HepG2 (cell line): ENCODE data around the gene GRIN3B. TPM values are rescaled to one million over a fixed set of nuclear protein-coding genes. Genes with fewer than 3 reads are reported as not detected.

Experiments used
- BCL6 ChIP-seq: IDR thresholded peaks from 2 replicates; pipeline ENCODE4 v1.6.1; 2016; ENCODE audit warnings: missing genetic modification reagents, missing compliant biosample characterization
- CAMTA2 ChIP-seq: sonication (generic); formaldehyde crosslinking; IDR thresholded peaks from 2 replicates; pipeline ENCODE4 v1.4.0; 2020; ENCODE audit warnings: mild to moderate bottlenecking, missing genetic modification reagents, borderline replicate concordance
- E2F1 ChIP-seq: sonication (generic); formaldehyde crosslinking; IDR thresholded peaks from 2 replicates; pipeline ENCODE4 v1.5.0; 2020; ENCODE audit warnings: missing genetic modification reagents
- FOXC1 ChIP-seq: sonication (generic); formaldehyde crosslinking; IDR thresholded peaks from 2 replicates; pipeline ENCODE4 v1.8.0; 2022; ENCODE audit warnings: mild to moderate bottlenecking, missing genetic modification reagents, borderline replicate concordance
- GATAD1 ChIP-seq: IDR thresholded peaks from 2 replicates; pipeline ENCODE4 v1.6.1; 2016; ENCODE audit warnings: missing genetic modification reagents, missing compliant biosample characterization
- GZF1 ChIP-seq: sonication (generic); formaldehyde crosslinking; IDR thresholded peaks from 2 replicates; pipeline ENCODE4 v1.5.1; 2020; ENCODE audit warnings: mild to moderate bottlenecking, missing genetic modification reagents
- HMGA1 ChIP-seq: sonication (generic); formaldehyde crosslinking; conservative IDR thresholded peaks from 2 replicates; pipeline ENCODE4 v1.4.0; 2020; ENCODE audit warnings: missing genetic modification reagents
- KDM4B ChIP-seq: sonication (generic); formaldehyde crosslinking; IDR thresholded peaks from 2 replicates; pipeline ENCODE4 v1.4.0; 2020; ENCODE audit warnings: missing genetic modification reagents
- KLF16 ChIP-seq, 2 experiments: sonication (generic) in 1 of 2; formaldehyde crosslinking in 1 of 2; IDR thresholded peaks; 2 replicates each; pipeline versions ENCODE4 v1.6.1 to v1.8.0; 2016 to 2023; ENCODE audit warnings: missing genetic modification reagents in 2 of 2, missing compliant biosample characterization in 1 of 2
- NFYC ChIP-seq: IDR thresholded peaks from 2 replicates; pipeline ENCODE4 v1.6.1; 2016; ENCODE audit warnings: missing genetic modification reagents, missing compliant biosample characterization
- SIN3A ChIP-seq: IDR thresholded peaks from 2 replicates; pipeline ENCODE4 v1.6.1; 2011; ENCODE audit warnings: low read depth, mild to moderate bottlenecking, control low read depth, low read length, borderline replicate concordance
- SRF ChIP-seq: IDR thresholded peaks from 2 replicates; pipeline ENCODE4 v1.6.1; 2011; ENCODE audit warnings: mild to moderate bottlenecking, low read depth, low read length, moderate library complexity
- THRA ChIP-seq: sonication (generic); formaldehyde crosslinking; IDR thresholded peaks from 2 replicates; pipeline ENCODE4 v1.4.0; 2020; ENCODE audit warnings: missing genetic modification reagents, borderline replicate concordance
- ZHX1 ChIP-seq: sonication (generic); formaldehyde crosslinking; IDR thresholded peaks from 2 replicates; pipeline ENCODE4 v1.8.1; 2022; ENCODE audit warnings: low read depth, mild to moderate bottlenecking, missing genetic modification reagents
- ZNF274 ChIP-seq: sonication (generic); formaldehyde crosslinking; IDR thresholded peaks from 2 replicates; pipeline ENCODE4 v1.5.1; 2020; ENCODE audit warnings: mild to moderate bottlenecking, missing genetic modification reagents
- ZNF329 ChIP-seq: sonication (generic); formaldehyde crosslinking; IDR thresholded peaks from 2 replicates; pipeline ENCODE4 v1.9.0; 2021; ENCODE audit warnings: low read depth, mild to moderate bottlenecking, missing genetic modification reagents
- ZNF367 ChIP-seq: sonication (generic); formaldehyde crosslinking; IDR thresholded peaks from 2 replicates; pipeline ENCODE4 v1.4.0; 2020; ENCODE audit warnings: missing genetic modification reagents, borderline replicate concordance
- ZNF703 ChIP-seq: sonication (generic); formaldehyde crosslinking; IDR thresholded peaks from 2 replicates; pipeline ENCODE4 v1.5.1; 2020; ENCODE audit warnings: missing genetic modification reagents, mild to moderate bottlenecking, moderate library complexity, borderline replicate concordance
- polyA plus RNA-seq, 8 experiments: library from polyadenylated mRNA; depleted of rRNA in 3 of 8; stranded (reverse) in 7 of 8; unstranded in 1 of 8; fragments of >200 nt; fragmentation: Illumina TruSeq in 4 of 8; extraction: Trizol in 4 of 8; gene quantifications; 2 replicates each; pipeline versions ENCODE4 v1.2.1 to v1.2.3, GENCODE V29; 2011 to 2016; ENCODE audit warnings: low read depth in 4 of 8, missing spikeins in 1 of 8, mixed read lengths in 1 of 8; ENCODE audit not compliant: insufficient read depth in 1 of 8
- total RNA-seq, 5 experiments: library from RNA; depleted of rRNA; stranded (reverse); fragments of >200 nt; fragmentation: Illumina TruSeq; extraction: Trizol; gene quantifications; 2 replicates each; pipeline ENCODE4 v1.2.3, GENCODE V29; 2016; ENCODE audit warnings: low read depth in 1 of 5
- TF ChIP-seq, protein P1 (sequence below): sonication (generic); formaldehyde crosslinking; IDR thresholded peaks from 2 replicates; pipeline ENCODE4 v1.8.1; 2023; ENCODE audit warnings: missing genetic modification reagents, mild to moderate bottlenecking, borderline replicate concordance
- TF ChIP-seq, protein P2 (sequence below): sonication (generic); formaldehyde crosslinking; IDR thresholded peaks from 2 replicates; pipeline ENCODE4 v1.4.0; 2020; ENCODE audit warnings: mild to moderate bottlenecking, missing genetic modification reagents
- TF ChIP-seq, protein P3 (sequence below): sonication (generic); formaldehyde crosslinking; IDR thresholded peaks from 2 replicates; pipeline ENCODE4 v1.5.0; 2020; ENCODE audit warnings: missing genetic modification reagents

The GRIN3B gene
- total and polyA plus RNA-seq, 2 of the 13 experiments (the other 11 are each of a cell fraction or from before 2014, with no cell fraction given), result 0.07 to 0.20 TPM

GRCh38 chr19:1039646-1040475, 39.6 kb downstream of the GRIN3B start, which contains the start of gene ABCA7 (continued):
- no peak for TF ChIP-seq CAMTA2 (CRISPR knock-in tag)
- 0 out of 2 replicates have a peak, but pooled peaks have one; percentile 70 for TF ChIP-seq FOXC1 (CRISPR knock-in tag)
- peak in 1 of 2 experiments; percentile 71; a peak in 1 of 4 replicates for TF ChIP-seq KLF16 (CRISPR knock-in tag; IDR thresholded peaks at IDR 0.05)
- 0 out of 2 replicates have a peak, but pooled peaks have one; percentile 28 for TF ChIP-seq ZHX1 (CRISPR knock-in tag)
- no peak for TF ChIP-seq GZF1 (CRISPR knock-in tag)
- TF ChIP-seq, protein P1, sequence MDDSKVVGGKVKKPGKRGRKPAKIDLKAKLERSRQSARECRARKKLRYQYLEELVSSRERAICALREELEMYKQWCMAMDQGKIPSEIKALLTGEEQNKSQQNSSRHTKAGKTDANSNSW (CRISPR knock-in tag), result no peak
- TF ChIP-seq ZNF274 (CRISPR knock-in tag), result peak; percentile 80
- 0 out of 2 replicates have a peak, but pooled peaks have one; percentile 37 for TF ChIP-seq ZNF329
- TF ChIP-seq BCL6 (CRISPR knock-in tag), result peak; percentile 21; the same call in 1 of the 2 replicates
- peak; percentile 85 for TF ChIP-seq E2F1 (CRISPR knock-in tag)
- no peak for TF ChIP-seq ZNF367 (CRISPR knock-in tag)
- TF ChIP-seq ZNF703 (CRISPR knock-in tag), result no peak
- TF ChIP-seq KDM4B (CRISPR knock-in tag), result no peak
- TF ChIP-seq HMGA1 (CRISPR knock-in tag), result no peak
- peak; percentile 67 for TF ChIP-seq GATAD1 (CRISPR knock-in tag)
- no peak for TF ChIP-seq SRF
- TF ChIP-seq, protein P2, sequence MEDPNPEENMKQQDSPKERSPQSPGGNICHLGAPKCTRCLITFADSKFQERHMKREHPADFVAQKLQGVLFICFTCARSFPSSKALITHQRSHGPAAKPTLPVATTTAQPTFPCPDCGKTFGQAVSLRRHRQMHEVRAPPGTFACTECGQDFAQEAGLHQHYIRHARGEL (CRISPR knock-in tag), result no peak
- TF ChIP-seq, protein P3, sequence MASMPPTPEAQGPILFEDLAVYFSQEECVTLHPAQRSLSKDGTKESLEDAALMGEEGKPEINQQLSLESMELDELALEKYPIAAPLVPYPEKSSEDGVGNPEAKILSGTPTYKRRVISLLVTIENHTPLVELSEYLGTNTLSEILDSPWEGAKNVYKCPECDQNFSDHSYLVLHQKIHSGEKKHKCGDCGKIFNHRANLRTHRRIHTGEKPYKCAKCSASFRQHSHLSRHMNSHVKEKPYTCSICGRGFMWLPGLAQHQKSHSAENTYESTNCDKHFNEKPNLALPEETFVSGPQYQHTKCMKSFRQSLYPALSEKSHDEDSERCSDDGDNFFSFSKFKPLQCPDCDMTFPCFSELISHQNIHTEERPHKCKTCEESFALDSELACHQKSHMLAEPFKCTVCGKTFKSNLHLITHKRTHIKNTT, result no peak
- TF ChIP-seq THRA, result peak; percentile 58
- TF ChIP-seq NFYC (CRISPR knock-in tag), result peak; percentile 100
- TF ChIP-seq SIN3A, result peak; percentile 72; the same call in 1 of the 2 replicates
